NCI-H82 treated with DMSO at 0.1 percent for 48 hours (cell line): ENCODE measurements around the gene QRICH1.

Experiments
- DNase-seq: peaks from one replicate; lab custom pipeline; 2025; ENCODE audit not compliant: unreplicated experiment; lab: John Stamatoyannopoulos, UW

Gene QRICH1

GRCh38 chr3:49119439-49119838 lies 25.6 kb upstream of the QRICH1 start:
- DNase-seq = no peak

- DNase-seq = no peak
Observed at GRCh38 chr3:49119036-49119435, 25.2 kb upstream of the QRICH1 start.

GRCh38 chr3:49112262-49112661 lies 18.4 kb upstream of the QRICH1 start:
- DNase-seq = no peak

GRCh38 chr3:49111347-49111746 lies 17.5 kb upstream of the QRICH1 start:
- DNase-seq = no peak

- DNase-seq = no peak
Observed at GRCh38 chr3:49110780-49111179, 16.9 kb upstream of the QRICH1 start.

GRCh38 chr3:49108346-49108745 lies 14.5 kb upstream of the QRICH1 start:
- no peak for DNase-seq

- peak; percentile 64 for DNase-seq
Observed at GRCh38 chr3:49104427-49105291, 10.8 kb upstream of the QRICH1 start, which contains the start of gene QARS1. TSS of gene QARS1 (minus strand) at chr3:49104757. CDS start at chr3:49104733, 24 bp downstream.

- no peak for DNase-seq
Observed at GRCh38 chr3:49104052-49104426, 10.2 kb upstream of the QRICH1 start.

- no peak for DNase-seq
Observed at GRCh38 chr3:49100046-49100615, 6.3 kb upstream of the QRICH1 start.

GRCh38 chr3:49098910-49099630 lies 5.2 kb upstream of the QRICH1 start:
- no peak for DNase-seq

- no peak for DNase-seq
Observed at GRCh38 chr3:49098429-49098828, 4.6 kb upstream of the QRICH1 start.

- DNase-seq = peak; percentile 20
Observed at GRCh38 chr3:49092938-49093852, 676 bp downstream of the QRICH1 start.

GRCh38 chr3:49081429-49081828 lies 12.4 kb downstream of the QRICH1 start:
- DNase-seq = no peak

- no peak for DNase-seq
Observed at GRCh38 chr3:49079270-49079669, 14.6 kb downstream of the QRICH1 start.

GRCh38 chr3:49076646-49077045 lies 17.2 kb downstream of the QRICH1 start:
- no peak for DNase-seq

- DNase-seq = no peak
Observed at GRCh38 chr3:49076116-49076515, 17.8 kb downstream of the QRICH1 start.

GRCh38 chr3:49058011-49058410 lies 35.9 kb downstream of the QRICH1 start:
- DNase-seq = no peak

GRCh38 chr3:49057268-49057667 lies 36.6 kb downstream of the QRICH1 start:
- DNase-seq = no peak

GRCh38 chr3:49054344-49054862 lies 39.5 kb downstream of the QRICH1 start:
- no peak for DNase-seq

- DNase-seq = no peak
Observed at GRCh38 chr3:49053543-49053942, 40.3 kb downstream of the QRICH1 start.

GRCh38 chr3:49035281-49035680 lies 58.6 kb downstream of the QRICH1 start:
- no peak for DNase-seq
